Osteoblast (primary cell): Measurements from ENCODE around the gene SMARCD3. TPM values are rescaled to one million over a fixed set of nuclear protein-coding genes. Genes with fewer than 3 reads are reported as not detected.

Source experiments
- DNase-seq: peaks from one replicate; pipeline ENCODE4 v3.0.0; 2011; ENCODE audit warnings: low spot score, mixed read lengths; ENCODE audit not compliant: insufficient read length; ENCODE audit errors: missing footprints
- H2AFZ ChIP-seq: 2 replicates; pipeline ENCODE4 v1.6.0; 2011; ENCODE audit warnings: mild to moderate bottlenecking, low read length
- H3K27ac ChIP-seq: 2 replicates; pipeline ENCODE4 v1.5.1; 2011; ENCODE audit warnings: mild to moderate bottlenecking, low read depth, low read length, moderate library complexity
- H3K27me3 ChIP-seq: 2 replicates; pipeline ENCODE4 v1.6.0; 2012; ENCODE audit warnings: mild to moderate bottlenecking, control low read depth, inconsistent platforms, low read length, moderate library complexity; ENCODE audit not compliant: insufficient read depth
- H3K36me3 ChIP-seq: 2 replicates; pipeline ENCODE4 v1.5.1; 2011; ENCODE audit warnings: mild to moderate bottlenecking, low read length, control low read depth, moderate library complexity; ENCODE audit not compliant: insufficient read depth
- H3K4me1 ChIP-seq: 2 replicates; pipeline ENCODE4 v1.5.1; 2011; ENCODE audit warnings: mild to moderate bottlenecking, low read length, control low read depth, moderate library complexity; ENCODE audit not compliant: insufficient read depth
- H3K4me2 ChIP-seq: 2 replicates; pipeline ENCODE4 v1.6.0; 2011; ENCODE audit warnings: mild to moderate bottlenecking, low read length; ENCODE audit not compliant: insufficient read depth
- H3K4me3 ChIP-seq: fragments of 200-600 bp; sonication (generic); 3 replicates; pipeline ENCODE4 v1.5.1; 2012; ENCODE audit warnings: mild to moderate bottlenecking, low read length, inconsistent platforms; ENCODE audit not compliant: insufficient read depth
- H3K79me2 ChIP-seq: 2 replicates; pipeline ENCODE4 v1.6.0; 2012; ENCODE audit warnings: mild to moderate bottlenecking, low read length, control low read depth, inconsistent platforms; ENCODE audit not compliant: insufficient read depth
- H3K9me3 ChIP-seq: 2 replicates; pipeline ENCODE4 v1.5.1; 2011; ENCODE audit warnings: low read depth, low read length, control low read depth
- H4K20me1 ChIP-seq: 2 replicates; pipeline ENCODE4 v1.6.0; 2012; ENCODE audit warnings: mild to moderate bottlenecking, low read length, control low read depth; ENCODE audit not compliant: insufficient read depth
- total RNA-seq: library from RNA; depleted of rRNA; stranded (reverse); fragments of >200 nt; gene quantifications from 2 replicates; pipeline ENCODE4 v1.2.3, GENCODE V29; 2012
- TF ChIP-seq, protein P1 (sequence below): IDR thresholded peaks from 2 replicates; pipeline ENCODE4 v1.5.1; 2011; ENCODE audit warnings: mild to moderate bottlenecking, low read depth, low read length, moderate library complexity; ENCODE audit errors: extremely low read depth

SMARCD3 gene
- total RNA-seq, 1 donor = 40.2 TPM

DNA sequence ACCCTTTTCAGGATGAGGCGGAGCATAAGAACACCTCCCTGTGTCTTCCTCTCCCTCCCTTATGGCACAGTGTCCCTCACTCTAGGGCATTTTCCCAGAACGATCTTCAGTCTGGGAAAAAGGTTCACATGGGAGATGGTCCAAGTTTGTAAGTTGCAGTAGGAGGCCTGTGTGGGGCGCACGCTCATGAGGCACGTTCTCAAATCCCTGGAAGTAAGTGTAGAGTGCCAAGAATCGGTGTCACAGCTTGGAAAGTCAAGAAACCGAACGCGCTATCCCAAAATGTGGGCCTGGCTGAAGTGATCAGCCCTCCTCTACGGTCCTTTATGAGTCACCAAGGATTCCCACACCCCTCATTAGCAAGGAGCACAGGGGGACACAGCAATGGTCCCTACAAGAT lies 23.9 kb upstream of the SMARCD3 start:
- Histone ChIP-seq H3K9me3 (no peaks in the 10 kb centered on the region), H3K79me2 (no peaks in the 10 kb centered on the region), H3K4me3 (no peak overlapping the region), H3K27me3 (no peaks in the 10 kb centered on the region), H3K4me1 (peaks cover 3% of the 10 kb centered on the region), H2AFZ (no peak overlapping the region), H3K36me3 (no peaks in the 10 kb centered on the region), H3K27ac (no peak overlapping the region), H3K4me2 (no peak overlapping the region), H4K20me1 (no peaks in the 10 kb centered on the region)
- DNase-seq = no peak
- TF ChIP-seq, protein P1, sequence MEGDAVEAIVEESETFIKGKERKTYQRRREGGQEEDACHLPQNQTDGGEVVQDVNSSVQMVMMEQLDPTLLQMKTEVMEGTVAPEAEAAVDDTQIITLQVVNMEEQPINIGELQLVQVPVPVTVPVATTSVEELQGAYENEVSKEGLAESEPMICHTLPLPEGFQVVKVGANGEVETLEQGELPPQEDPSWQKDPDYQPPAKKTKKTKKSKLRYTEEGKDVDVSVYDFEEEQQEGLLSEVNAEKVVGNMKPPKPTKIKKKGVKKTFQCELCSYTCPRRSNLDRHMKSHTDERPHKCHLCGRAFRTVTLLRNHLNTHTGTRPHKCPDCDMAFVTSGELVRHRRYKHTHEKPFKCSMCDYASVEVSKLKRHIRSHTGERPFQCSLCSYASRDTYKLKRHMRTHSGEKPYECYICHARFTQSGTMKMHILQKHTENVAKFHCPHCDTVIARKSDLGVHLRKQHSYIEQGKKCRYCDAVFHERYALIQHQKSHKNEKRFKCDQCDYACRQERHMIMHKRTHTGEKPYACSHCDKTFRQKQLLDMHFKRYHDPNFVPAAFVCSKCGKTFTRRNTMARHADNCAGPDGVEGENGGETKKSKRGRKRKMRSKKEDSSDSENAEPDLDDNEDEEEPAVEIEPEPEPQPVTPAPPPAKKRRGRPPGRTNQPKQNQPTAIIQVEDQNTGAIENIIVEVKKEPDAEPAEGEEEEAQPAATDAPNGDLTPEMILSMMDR = no peak

DNA sequence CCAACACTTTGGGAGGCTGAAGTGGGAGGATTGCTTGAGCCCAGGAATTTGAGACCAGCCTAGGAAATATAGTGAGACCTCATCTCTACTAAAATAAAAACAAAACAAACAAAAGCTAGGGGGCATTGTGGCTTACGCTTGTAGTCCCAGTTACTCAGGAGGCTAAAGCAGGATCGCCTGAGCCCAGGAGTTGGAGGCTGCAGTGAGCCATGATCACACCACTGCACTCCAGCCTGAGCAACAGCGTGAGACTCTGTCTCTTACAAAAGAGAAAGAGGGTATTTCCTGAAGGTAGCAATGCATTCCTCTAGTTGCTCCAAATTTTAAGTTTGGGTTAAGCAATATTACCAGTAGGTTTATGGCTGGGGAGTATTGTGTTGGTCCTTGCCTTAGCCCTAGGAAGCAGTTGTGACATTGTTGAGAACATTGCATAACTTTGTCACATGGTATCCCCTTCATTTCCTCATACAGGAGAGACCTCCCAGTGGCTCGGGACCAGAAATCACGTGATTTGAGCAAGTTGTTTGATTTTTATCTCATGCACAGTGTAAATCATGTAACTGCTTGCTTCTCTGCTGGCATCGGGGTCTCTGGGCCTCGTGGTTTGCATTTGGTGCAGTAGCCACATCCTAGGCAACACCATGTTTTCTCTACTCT lies 23.3 kb upstream of the SMARCD3 start:
- Histone ChIP-seq H3K27me3 (no peaks in the 10 kb centered on the region), H3K36me3 (no peaks in the 10 kb centered on the region), H2AFZ (no peak overlapping the region), H3K4me3 (no peak overlapping the region), H3K4me2 (no peak overlapping the region), H3K79me2 (no peaks in the 10 kb centered on the region), H4K20me1 (no peaks in the 10 kb centered on the region), H3K9me3 (no peaks in the 10 kb centered on the region), H3K4me1 (no peaks in the 10 kb centered on the region), H3K27ac (no peak overlapping the region)
- no peak for DNase-seq
- TF ChIP-seq, protein P1 = no peak

DNA sequence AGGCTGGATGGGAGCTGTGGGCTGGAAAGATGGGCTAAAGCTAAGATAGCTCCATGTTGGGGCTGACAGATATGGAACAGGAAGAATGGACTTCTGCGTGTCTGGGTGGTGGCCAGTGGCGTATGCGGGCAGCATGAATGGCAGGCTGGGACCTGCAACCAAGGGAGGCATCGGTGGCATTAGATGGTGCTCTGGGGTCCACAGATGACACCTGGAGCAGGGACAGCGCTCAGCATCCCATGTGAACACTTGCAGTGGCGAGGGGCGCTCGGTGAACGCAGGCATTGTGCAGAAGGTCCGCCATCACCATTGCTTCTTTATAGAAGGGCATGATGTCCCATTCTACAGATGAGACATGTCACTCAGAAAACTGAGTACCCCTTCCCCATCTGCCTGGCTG lies 21.0 kb upstream of the SMARCD3 start:
- no peak overlapping the region for H3K4me3 ChIP-seq
- TF ChIP-seq, protein P1 = no peak
- no peak overlapping the region for H3K4me2 ChIP-seq
- H3K36me3 ChIP-seq = no peaks in the 10 kb centered on the region
- no peaks in the 10 kb centered on the region for H3K4me1 ChIP-seq
- DNase-seq = peak; percentile 61
- H4K20me1 ChIP-seq = no peaks in the 10 kb centered on the region
- no peaks in the 10 kb centered on the region for H3K27me3 ChIP-seq
- no peak overlapping the region for H3K27ac ChIP-seq
- no peak overlapping the region for H2AFZ ChIP-seq
- no peaks in the 10 kb centered on the region for H3K79me2 ChIP-seq
- H3K9me3 ChIP-seq = no peaks in the 10 kb centered on the region

DNA sequence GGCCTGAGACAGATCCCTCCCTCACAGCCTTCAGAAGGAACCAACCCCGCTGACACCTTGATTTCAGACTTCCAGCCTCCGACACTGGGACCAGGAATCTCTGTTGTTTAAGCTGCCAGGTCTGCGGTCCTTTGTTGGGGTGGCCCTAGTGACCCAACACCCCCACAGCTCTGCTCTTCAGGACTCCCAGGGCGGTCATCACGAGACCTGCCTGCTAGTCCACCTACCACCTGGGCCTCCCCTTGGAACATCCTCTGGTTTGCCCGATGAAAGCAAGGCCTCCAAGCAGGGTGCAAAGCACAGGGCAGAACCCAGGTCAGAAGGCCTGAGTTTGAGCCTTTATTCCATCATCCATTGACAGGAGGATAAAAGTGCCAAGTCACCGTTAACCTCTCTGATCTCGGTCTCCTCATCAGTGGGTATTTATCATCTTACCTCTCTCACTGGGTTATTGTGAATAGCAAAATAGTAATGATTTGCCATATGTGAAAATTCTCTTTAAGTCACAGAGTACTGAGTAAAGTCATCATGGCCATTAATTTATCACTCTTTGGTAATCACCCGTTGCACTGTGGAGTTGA lies 16.9 kb upstream of the SMARCD3 start:
- H4K20me1 ChIP-seq = peaks cover 5% of the 10 kb centered on the region
- H3K36me3 ChIP-seq = no peaks in the 10 kb centered on the region
- H3K27ac ChIP-seq = no peak overlapping the region
- TF ChIP-seq, protein P1 = no peak
- no peaks in the 10 kb centered on the region for H3K79me2 ChIP-seq
- H3K4me2 ChIP-seq = no peak overlapping the region
- no peaks in the 10 kb centered on the region for H3K4me1 ChIP-seq
- DNase-seq = peak; percentile 18
- H3K27me3 ChIP-seq = peaks cover 21% of the 10 kb centered on the region
- no peak overlapping the region for H3K4me3 ChIP-seq
- H3K9me3 ChIP-seq = no peaks in the 10 kb centered on the region
- no peak overlapping the region for H2AFZ ChIP-seq
